Neural progenitor cell (in vitro differentiated cells): Measurements from ENCODE around the gene TCAIM. TPM values are rescaled to one million over a fixed set of nuclear protein-coding genes. Genes with fewer than 3 reads are reported as not detected.
"Not testable (repeated sequence)": the region's sequence is repeated elsewhere in the genome, so short reads cannot be mapped to it uniquely, and the experiment has no call there.

Experiments
- DNase-seq: peaks from one replicate; pipeline ENCODE4 v3.0.0-alpha.2; 2016; ENCODE audit warnings: low spot score
- H2AFZ ChIP-seq: fragments of 200-600 bp; sonication (generic); replicated peaks from 2 replicates; pipeline ENCODE4 v1.6.1; 2016; ENCODE audit warnings: antibody characterized with exemption
- H3F3A ChIP-seq: fragments of 200-600 bp; sonication (generic); 2 replicates; pipeline ENCODE4 v1.6.1; 2016; ENCODE audit warnings: antibody characterized with exemption, low read depth
- H3K27ac ChIP-seq: fragments of 200-600 bp; sonication (generic); 2 replicates; pipeline ENCODE4 v1.5.1; 2016; ENCODE audit warnings: mild to moderate bottlenecking
- H3K27me3 ChIP-seq: fragments of 200-600 bp; sonication (generic); 2 replicates; pipeline ENCODE4 v1.6.1; 2016; ENCODE audit warnings: mild to moderate bottlenecking, moderate library complexity
- H3K36me3 ChIP-seq: fragments of 200-600 bp; sonication (generic); 2 replicates; pipeline ENCODE4 v1.5.1; 2016
- H3K4me1 ChIP-seq: fragments of 200-600 bp; sonication (generic); 2 replicates; pipeline ENCODE4 v1.6.1; 2016; ENCODE audit warnings: mixed run types
- H3K4me2 ChIP-seq: fragments of 200-600 bp; sonication (generic); 2 replicates; pipeline ENCODE4 v1.6.1; 2016
- H3K4me3 ChIP-seq: fragments of 200-600 bp; sonication (generic); 2 replicates; pipeline ENCODE4 v1.5.1; 2016
- H3K79me2 ChIP-seq: fragments of 200-600 bp; sonication (generic); 2 replicates; pipeline ENCODE4 v1.6.1; 2016; ENCODE audit warnings: low read depth
- H3K9ac ChIP-seq: fragments of 200-600 bp; sonication (generic); 2 replicates; pipeline ENCODE4 v1.6.1; 2016
- H3K9me3 ChIP-seq: fragments of 200-600 bp; sonication (generic); 2 replicates; pipeline ENCODE4 v1.5.1; 2016; ENCODE audit warnings: low read depth
- H4K20me1 ChIP-seq: fragments of 200-600 bp; sonication (generic); 2 replicates; pipeline ENCODE4 v1.6.1; 2016; ENCODE audit warnings: low read depth
- H3K27ac Mint-ChIP-seq: 3 replicates; pipeline ENCODE4 v1.8.0; 2021; ENCODE audit warnings: mixed read lengths
- H3K27me3 Mint-ChIP-seq: 2 replicates; pipeline ENCODE4 v1.8.0; 2022; ENCODE audit warnings: low read depth, mild to moderate bottlenecking, inconsistent platforms, moderate library complexity, mixed read lengths; ENCODE audit not compliant: insufficient read depth
- H3K36me3 Mint-ChIP-seq: 3 replicates; pipeline ENCODE4 v1.8.0; 2021; ENCODE audit warnings: mixed read lengths
- H3K4me1 Mint-ChIP-seq: 3 replicates; pipeline ENCODE4 v1.8.0; 2021; ENCODE audit warnings: mixed read lengths
- H3K4me3 Mint-ChIP-seq: 3 replicates; pipeline ENCODE4 v1.8.0; 2021; ENCODE audit warnings: mild to moderate bottlenecking, moderate library complexity, mixed read lengths
- H3K9me3 Mint-ChIP-seq: 3 replicates; pipeline ENCODE4 v1.8.0; 2020; ENCODE audit warnings: mixed read lengths
- EZH2 ChIP-seq: fragments of 200-600 bp; sonication (generic); IDR thresholded peaks from 2 replicates; pipeline ENCODE4 v1.6.1; 2017; ENCODE audit warnings: antibody characterized with exemption, mild to moderate bottlenecking, moderate library complexity
- EZH2phosphoT487 ChIP-seq: fragments of 200-600 bp; sonication (generic); IDR thresholded peaks from 2 replicates; pipeline ENCODE4 v1.6.1; 2017; ENCODE audit warnings: antibody characterized with exemption
- total RNA-seq: library from RNA; depleted of rRNA; stranded (reverse); fragments of >200 nt; gene quantifications from 2 replicates; pipeline ENCODE4 v1.2.3, GENCODE V29; 2015; ENCODE audit warnings: low replicate concordance
- TF ChIP-seq, protein P1 (sequence below): fragments of 200-600 bp; sonication (generic); IDR thresholded peaks from 2 replicates; pipeline ENCODE4 v1.5.1; 2017; ENCODE audit warnings: antibody characterized with exemption, mild to moderate bottlenecking

The TCAIM gene
- total RNA-seq, 1 donor from 2014 or later: 31.8 TPM

DNA sequence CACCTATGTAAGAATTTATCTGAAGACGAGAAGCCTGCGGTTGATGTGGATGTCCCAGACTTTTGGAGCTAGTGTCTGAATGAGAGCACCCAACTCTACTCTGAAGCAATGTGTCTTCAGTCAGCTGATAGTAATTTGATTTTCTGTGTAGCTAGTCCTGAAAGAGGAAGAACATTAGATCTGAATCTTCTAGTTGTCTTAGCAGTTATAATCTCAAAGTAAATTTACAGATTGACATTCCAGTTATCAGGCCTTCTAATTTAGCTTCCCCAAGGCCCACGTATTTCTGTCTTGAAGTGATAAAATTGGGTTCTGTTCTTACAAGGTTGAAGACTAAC lies 1.5 kb downstream of the TCAIM start:
- H3K9me3 ChIP-seq: no peaks in the 10 kb centered on the region
- H2AFZ ChIP-seq: no peak overlapping the region
- peaks cover 45% of the 10 kb centered on the region for H3K79me2 ChIP-seq
- peak overlapping the region; percentile 86 for H3K4me2 ChIP-seq
- TF ChIP-seq EZH2phosphoT487: no peak
- TF ChIP-seq, protein P1, sequence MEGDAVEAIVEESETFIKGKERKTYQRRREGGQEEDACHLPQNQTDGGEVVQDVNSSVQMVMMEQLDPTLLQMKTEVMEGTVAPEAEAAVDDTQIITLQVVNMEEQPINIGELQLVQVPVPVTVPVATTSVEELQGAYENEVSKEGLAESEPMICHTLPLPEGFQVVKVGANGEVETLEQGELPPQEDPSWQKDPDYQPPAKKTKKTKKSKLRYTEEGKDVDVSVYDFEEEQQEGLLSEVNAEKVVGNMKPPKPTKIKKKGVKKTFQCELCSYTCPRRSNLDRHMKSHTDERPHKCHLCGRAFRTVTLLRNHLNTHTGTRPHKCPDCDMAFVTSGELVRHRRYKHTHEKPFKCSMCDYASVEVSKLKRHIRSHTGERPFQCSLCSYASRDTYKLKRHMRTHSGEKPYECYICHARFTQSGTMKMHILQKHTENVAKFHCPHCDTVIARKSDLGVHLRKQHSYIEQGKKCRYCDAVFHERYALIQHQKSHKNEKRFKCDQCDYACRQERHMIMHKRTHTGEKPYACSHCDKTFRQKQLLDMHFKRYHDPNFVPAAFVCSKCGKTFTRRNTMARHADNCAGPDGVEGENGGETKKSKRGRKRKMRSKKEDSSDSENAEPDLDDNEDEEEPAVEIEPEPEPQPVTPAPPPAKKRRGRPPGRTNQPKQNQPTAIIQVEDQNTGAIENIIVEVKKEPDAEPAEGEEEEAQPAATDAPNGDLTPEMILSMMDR: no peak
- no peak for TF ChIP-seq EZH2
- peaks cover 4% of the 10 kb centered on the region for H3F3A ChIP-seq
- peak overlapping the region; percentile 74 for H3K27ac Mint-ChIP-seq
- peaks cover 25% of the 10 kb centered on the region for H3K4me1 ChIP-seq
- peaks cover 17% of the 10 kb centered on the region for H3K4me1 Mint-ChIP-seq
- no peak for DNase-seq
- H3K36me3 Mint-ChIP-seq: peaks cover 11% of the 10 kb centered on the region
- no peak overlapping the region for H3K27ac ChIP-seq
- no peak overlapping the region for H3K9ac ChIP-seq
- peak overlapping the region; percentile 61 for H3K4me3 ChIP-seq
- no peaks in the 10 kb centered on the region for H4K20me1 ChIP-seq
- peaks cover 4% of the 10 kb centered on the region for H3K9me3 Mint-ChIP-seq
- no peaks in the 10 kb centered on the region for H3K36me3 ChIP-seq
- H3K27me3 ChIP-seq: no peaks in the 10 kb centered on the region
- peak overlapping the region; percentile 97 for H3K4me3 Mint-ChIP-seq
- H3K27me3 Mint-ChIP-seq: peaks cover 3% of the 10 kb centered on the region

- Mint-ChIP-seq H3K27ac (no peak overlapping the region), H3K9me3 (peaks cover 4% of the 10 kb centered on the region), H3K27me3 (peaks cover 3% of the 10 kb centered on the region), H3K36me3 (peaks cover 11% of the 10 kb centered on the region), H3K4me1 (peaks cover 16% of the 10 kb centered on the region), H3K4me3 (no peak overlapping the region)
- DNase-seq: no peak
- no peak overlapping the region for H3K27ac ChIP-seq
- H3K79me2 ChIP-seq: peaks cover 57% of the 10 kb centered on the region
- H3K4me2 ChIP-seq: no peak overlapping the region
- H3K4me1 ChIP-seq: peaks cover 27% of the 10 kb centered on the region
- no peaks in the 10 kb centered on the region for H3K9me3 ChIP-seq
- TF ChIP-seq EZH2phosphoT487: no peak
- TF ChIP-seq, protein P1: no peak
- no peak for TF ChIP-seq EZH2
- no peak overlapping the region for H2AFZ ChIP-seq
- H3K27me3 ChIP-seq: no peaks in the 10 kb centered on the region
- H3K36me3 ChIP-seq: no peaks in the 10 kb centered on the region
- H3K9ac ChIP-seq: no peak overlapping the region
- peaks cover 3% of the 10 kb centered on the region for H3F3A ChIP-seq
- no peak overlapping the region for H3K4me3 ChIP-seq
- no peaks in the 10 kb centered on the region for H4K20me1 ChIP-seq
Observed at GRCh38 chr3:44342176-44342790, 3.7 kb downstream of the TCAIM start.

DNA sequence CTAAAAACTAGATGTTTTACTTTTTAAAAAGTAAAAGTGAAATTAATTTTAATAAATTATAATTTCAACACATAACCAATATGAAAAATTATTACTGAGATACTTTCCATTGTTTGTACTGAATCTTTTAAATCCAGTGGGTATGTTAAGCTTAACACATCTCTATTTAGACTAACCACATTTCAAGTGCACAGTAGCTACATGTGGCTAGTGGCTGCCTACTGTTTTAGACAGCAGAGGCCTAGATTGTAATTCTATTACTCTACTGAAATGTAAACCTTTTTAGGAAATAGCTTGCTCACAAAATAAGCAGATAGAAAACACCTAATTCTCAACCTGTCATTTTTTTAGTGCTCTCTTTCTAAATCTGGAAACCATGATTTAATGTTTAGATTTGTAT lies 4.9 kb downstream of the TCAIM start:
- peaks cover 4% of the 10 kb centered on the region for H3K9me3 Mint-ChIP-seq
- no peak overlapping the region for H2AFZ ChIP-seq
- H3K4me3 Mint-ChIP-seq: no peak overlapping the region

DNA sequence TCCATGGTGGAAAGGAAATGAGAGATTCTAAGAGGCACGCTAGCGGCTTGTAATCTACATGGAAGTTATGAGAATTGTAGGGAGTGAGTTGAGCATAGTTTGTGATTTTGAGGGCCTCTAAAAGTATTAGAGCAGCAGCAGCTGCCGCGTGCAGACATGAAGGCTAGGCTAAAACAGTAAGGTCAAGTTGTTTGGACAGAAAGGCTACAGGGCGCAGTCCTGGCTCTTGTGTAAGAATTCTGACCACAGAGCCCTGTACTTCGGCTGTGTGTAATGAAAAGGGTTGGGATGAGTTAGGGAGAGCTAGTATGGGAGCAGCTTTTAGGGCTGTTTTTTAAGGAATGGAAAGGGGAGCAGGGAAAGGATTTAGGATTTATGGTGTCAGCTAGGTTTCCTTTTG lies 8.0 kb downstream of the TCAIM start:
- not testable (repeated sequence) for H3K9me3 ChIP-seq, H3K36me3 ChIP-seq, H3K27me3 ChIP-seq, H3K9me3 Mint-ChIP-seq, H3K4me1 Mint-ChIP-seq, H3K27ac ChIP-seq, H3K9ac ChIP-seq, H3K4me3 ChIP-seq, DNase-seq, H2AFZ ChIP-seq, H4K20me1 ChIP-seq, H3K27me3 Mint-ChIP-seq, H3F3A ChIP-seq, H3K4me3 Mint-ChIP-seq, H3K4me2 ChIP-seq, H3K27ac Mint-ChIP-seq
- H3K79me2 ChIP-seq: peaks cover 54% of the 10 kb centered on the region
- peaks cover 10% of the 10 kb centered on the region for H3K36me3 Mint-ChIP-seq
- peaks cover 17% of the 10 kb centered on the region for H3K4me1 ChIP-seq

More for the DNA sequence above, 4.9 kb downstream of the TCAIM start:
- TF ChIP-seq, protein P1: no peak
- TF ChIP-seq EZH2 (no peak), EZH2phosphoT487 (no peak)
- H3K4me1 ChIP-seq: peaks cover 26% of the 10 kb centered on the region
- H3K79me2 ChIP-seq: peaks cover 62% of the 10 kb centered on the region
- Mint-ChIP-seq H3K36me3 (peaks cover 11% of the 10 kb centered on the region), H3K4me1 (peaks cover 11% of the 10 kb centered on the region), H3K27ac (no peak overlapping the region), H3K27me3 (peaks cover 2% of the 10 kb centered on the region)
- no peak for DNase-seq
- no peak overlapping the region for H3K27ac ChIP-seq
- H3K27me3 ChIP-seq: no peaks in the 10 kb centered on the region
- H3K9me3 ChIP-seq: no peaks in the 10 kb centered on the region
- H4K20me1 ChIP-seq: no peaks in the 10 kb centered on the region
- no peaks in the 10 kb centered on the region for H3F3A ChIP-seq
- H3K4me3 ChIP-seq: no peak overlapping the region
- no peak overlapping the region for H3K4me2 ChIP-seq
- no peaks in the 10 kb centered on the region for H3K36me3 ChIP-seq
- no peak overlapping the region for H3K9ac ChIP-seq
